HT1080 (cell line): ENCODE measurements around the gene MRPS14. TPM values are rescaled to one million over a fixed set of nuclear protein-coding genes. Genes with fewer than 3 reads are reported as not detected.
"Not testable (repeated sequence)": the region's sequence is repeated elsewhere in the genome, so short reads cannot be mapped to it uniquely, and the experiment has no call there.

ENCODE experiments used
- DNase-seq: peaks from one replicate; pipeline ENCODE4 v3.0.0-alpha.2; 2015; ENCODE audit warnings: low read depth
- total RNA-seq: library from RNA; depleted of rRNA; stranded (reverse); fragments of >200 nt; shearing (Covaris generic); gene quantifications from 2 replicates; pipeline ENCODE4 v1.2.3, GENCODE V29; 2014

Gene MRPS14
- total RNA-seq, 1 experiment from 2014 or later, result 22.2 TPM

GRCh38 chr1:175024773-175025172 lies 1.5 kb upstream of the MRPS14 start:
- DNase-seq, result no peak

- DNase-seq, result not testable (repeated sequence)
Observed at GRCh38 chr1:175023922-175024242, 657 bp upstream of the MRPS14 start.

- no peak for DNase-seq
Observed at GRCh38 chr1:175019524-175019923, 3.7 kb downstream of the MRPS14 start.

- DNase-seq, result no peak
Observed at GRCh38 chr1:175015243-175015642, 8.0 kb downstream of the MRPS14 start.

GRCh38 chr1:175013445-175013844 lies 9.8 kb downstream of the MRPS14 start:
- DNase-seq, result no peak

GRCh38 chr1:175009532-175009931 lies 13.7 kb downstream of the MRPS14 start:
- DNase-seq, result no peak

- no peak for DNase-seq
Observed at GRCh38 chr1:175005085-175005783, 18.0 kb downstream of the MRPS14 start.

GRCh38 chr1:175003521-175003920 lies 19.7 kb downstream of the MRPS14 start:
- DNase-seq, result no peak

GRCh38 chr1:175002910-175003517 lies 20.2 kb downstream of the MRPS14 start:
- no peak for DNase-seq

GRCh38 chr1:175000697-175001187 lies 22.5 kb downstream of the MRPS14 start:
- no peak for DNase-seq

- DNase-seq, result peak; percentile 17
Observed at GRCh38 chr1:174999936-175000696, 23.1 kb downstream of the MRPS14 start, which contains the start of gene CACYBP. Gene CACYBP (plus strand): TSS chr1:174999947. CDS start chr1:175000181, 234 bp downstream.

- peak; percentile 98 for DNase-seq
Observed at GRCh38 chr1:174999216-174999935, 23.8 kb downstream of the MRPS14 start.

- DNase-seq, result peak; percentile 64
Observed at GRCh38 chr1:174998569-174999215, 24.5 kb downstream of the MRPS14 start.

GRCh38 chr1:174997041-174997440 lies 26.2 kb downstream of the MRPS14 start:
- no peak for DNase-seq

- DNase-seq, result peak; percentile 70
Observed at GRCh38 chr1:174996476-174996875, 26.7 kb downstream of the MRPS14 start.

- no peak for DNase-seq
Observed at GRCh38 chr1:174995916-174996315, 27.3 kb downstream of the MRPS14 start.

- no peak for DNase-seq
Observed at GRCh38 chr1:174995121-174995520, 28.1 kb downstream of the MRPS14 start.

GRCh38 chr1:174991473-174991872 lies 31.8 kb downstream of the MRPS14 start:
- no peak for DNase-seq

- peak; percentile 83 for DNase-seq
Observed at GRCh38 chr1:174990382-174990999, 32.7 kb downstream of the MRPS14 start.

- no peak for DNase-seq
Observed at GRCh38 chr1:174989536-174990220, 33.5 kb downstream of the MRPS14 start.
